ENCODE measurements around the gene B4GALT1. TPM values are rescaled to one million over a fixed set of nuclear protein-coding genes. Genes with fewer than 3 reads are reported as not detected.

Gene B4GALT1, protein sequence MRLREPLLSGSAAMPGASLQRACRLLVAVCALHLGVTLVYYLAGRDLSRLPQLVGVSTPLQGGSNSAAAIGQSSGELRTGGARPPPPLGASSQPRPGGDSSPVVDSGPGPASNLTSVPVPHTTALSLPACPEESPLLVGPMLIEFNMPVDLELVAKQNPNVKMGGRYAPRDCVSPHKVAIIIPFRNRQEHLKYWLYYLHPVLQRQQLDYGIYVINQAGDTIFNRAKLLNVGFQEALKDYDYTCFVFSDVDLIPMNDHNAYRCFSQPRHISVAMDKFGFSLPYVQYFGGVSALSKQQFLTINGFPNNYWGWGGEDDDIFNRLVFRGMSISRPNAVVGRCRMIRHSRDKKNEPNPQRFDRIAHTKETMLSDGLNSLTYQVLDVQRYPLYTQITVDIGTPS
- total RNA-seq = 80.5 and 107 TPM in 2 replicates

DNA sequence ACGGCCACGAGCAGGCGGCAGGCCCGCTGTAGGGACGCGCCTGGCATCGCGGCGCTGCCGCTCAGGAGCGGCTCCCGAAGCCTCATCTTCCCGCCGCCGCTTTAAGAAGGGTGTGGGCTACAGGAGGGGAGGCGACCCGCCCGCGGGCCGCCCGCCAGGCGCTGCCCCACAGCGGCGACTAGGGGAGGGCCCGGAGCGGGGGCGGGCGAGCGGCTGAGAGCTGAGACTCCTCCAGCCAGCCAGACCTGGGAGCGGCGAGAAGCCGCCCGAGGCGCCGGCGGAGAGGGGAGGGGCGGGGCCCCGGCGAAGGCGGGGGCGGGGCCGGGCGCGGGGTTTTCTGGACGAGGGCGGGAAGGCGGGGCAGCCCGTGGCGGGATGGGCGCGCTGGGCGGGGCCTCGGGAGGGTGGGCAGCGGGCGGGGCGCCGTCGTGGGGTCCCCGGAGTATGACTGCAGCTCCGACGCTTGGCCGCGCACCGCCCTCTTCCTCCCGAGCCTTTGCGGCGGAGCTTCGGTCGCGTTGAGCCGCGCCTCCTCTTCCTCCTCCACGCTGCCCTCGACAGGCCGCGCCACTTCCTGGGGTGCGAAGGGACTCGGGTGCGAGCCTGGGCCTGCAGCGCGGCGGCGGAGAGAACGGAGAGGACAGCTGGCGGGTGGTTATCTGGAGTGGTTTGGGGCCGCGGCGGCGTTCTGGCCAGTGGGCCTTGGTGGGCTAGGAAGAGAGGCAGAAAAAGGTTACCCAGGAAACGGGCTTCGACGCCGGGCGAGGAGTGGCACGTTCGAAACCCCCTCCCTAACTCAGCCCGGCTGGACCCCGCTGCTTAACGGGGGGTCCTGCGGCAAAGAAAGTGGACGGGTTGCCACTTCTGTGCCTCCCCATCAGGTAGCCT, at the start of gene B4GALT1:
Gene B4GALT1 (minus strand): TSS at position 253 of the 888 bp plus-strand sequence. CDS start 167 bp downstream, at position 86.

DNA sequence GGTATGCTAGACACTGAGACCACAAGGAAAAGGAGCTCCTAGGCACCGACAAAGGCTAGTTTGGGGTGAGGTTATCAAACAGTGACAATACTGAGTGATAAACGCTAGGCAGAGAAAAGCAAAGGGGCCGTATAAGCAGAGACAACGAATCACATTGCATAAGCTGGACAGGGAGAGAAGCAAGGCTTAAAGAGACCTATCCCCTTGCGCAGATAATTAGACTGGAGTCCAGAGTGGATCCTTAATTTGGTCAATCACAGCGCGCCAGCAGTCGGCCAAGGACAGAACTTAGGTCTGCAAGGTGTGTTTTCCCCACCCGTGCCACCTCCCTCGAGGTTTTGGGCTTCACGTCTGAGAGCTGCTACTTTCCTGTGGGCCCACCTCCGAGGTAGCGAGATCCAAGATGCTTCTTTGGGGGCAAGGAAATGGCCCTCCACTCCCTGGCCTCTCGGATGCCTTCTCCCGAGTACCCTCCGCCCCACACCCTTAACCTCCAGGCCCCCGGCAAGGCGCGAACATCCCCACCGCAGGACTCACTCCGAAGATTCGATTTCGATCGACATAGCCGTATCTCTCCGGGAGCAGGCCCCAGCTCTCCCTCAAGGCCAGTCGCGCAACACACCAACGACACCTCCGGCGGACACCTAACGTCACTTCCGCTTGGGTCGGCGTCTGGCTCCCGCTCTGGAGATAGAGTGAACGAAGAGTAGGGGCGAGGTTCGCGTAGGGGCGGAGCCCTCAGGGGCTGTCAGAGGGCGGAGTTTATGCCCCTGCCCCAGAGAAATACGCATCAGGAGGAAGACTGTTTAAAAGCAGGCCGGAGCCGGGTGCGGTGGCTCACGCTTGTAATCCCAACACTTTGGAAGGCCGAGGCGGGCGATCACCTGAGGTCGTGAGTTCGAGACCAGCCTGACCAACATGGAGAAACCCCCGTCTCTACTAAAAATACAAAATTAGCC, 90.8 kb downstream of the B4GALT1 start, which contains the start of gene SMU1:
Gene SMU1 (minus strand): TSS at position 629 of the 959 bp plus-strand sequence. CDS start 66 bp downstream, at position 563.

Other genes with a start within 250 kb of the B4GALT1 start
- gene APTX, start 165.7 kb downstream of the B4GALT1 start, total RNA-seq = 42.3 and 47.9 TPM in 2 replicates
- gene DNAJA1, start 142.1 kb downstream of the B4GALT1 start, total RNA-seq = 77.1 TPM in 2 replicates
- 13.7 and 17.0 TPM in 2 replicates for gene SMU1, start 90.7 kb downstream of the B4GALT1 start, total RNA-seq
- not detected in 2 replicates for gene SPINK4, start 72.8 kb upstream of the B4GALT1 start, total RNA-seq
- gene BAG1, start 97.4 kb upstream of the B4GALT1 start, total RNA-seq = 49.4 and 80.9 TPM in 2 replicates
- 92.7 and 94.4 TPM in 2 replicates for gene CHMP5, start 97.7 kb upstream of the B4GALT1 start, total RNA-seq
- 21.5 and 26.8 TPM in 2 replicates for gene NFX1, start 123.2 kb upstream of the B4GALT1 start, total RNA-seq
- gene AQP7, start 235.2 kb upstream of the B4GALT1 start, total RNA-seq = not detected in 2 replicates

Data from airway epithelial cell (primary cell).